Hepatocyte (in vitro differentiated cells): ENCODE results near the gene ITGAE. TPM values are rescaled to one million over a fixed set of nuclear protein-coding genes. Genes with fewer than 3 reads are reported as not detected.

Experiments
- DNase-seq: peaks from one replicate; pipeline ENCODE4 v3.0.0-alpha.2; 2016; ENCODE audit warnings: low spot score
- H2AFZ ChIP-seq: fragments of 200-600 bp; sonication (generic); 2 replicates; pipeline ENCODE4 v1.6.0; 2016; ENCODE audit warnings: antibody characterized with exemption, mild to moderate bottlenecking
- H3K27ac ChIP-seq: fragments of 200-600 bp; sonication (generic); 2 replicates; pipeline ENCODE4 v1.5.1; 2016; ENCODE audit warnings: mild to moderate bottlenecking
- H3K27me3 ChIP-seq: fragments of 200-600 bp; sonication (generic); 2 replicates; pipeline ENCODE4 v1.6.1; 2016
- H3K36me3 ChIP-seq: fragments of 200-600 bp; sonication (generic); replicated peaks from 2 replicates; pipeline ENCODE4 v1.5.1; 2016; ENCODE audit warnings: low read depth; ENCODE audit not compliant: insufficient read depth
- H3K4me1 ChIP-seq: fragments of 200-600 bp; sonication (generic); 2 replicates; pipeline ENCODE4 v1.5.1; 2016; ENCODE audit warnings: mild to moderate bottlenecking, moderate library complexity; ENCODE audit not compliant: insufficient read depth
- H3K4me2 ChIP-seq: fragments of 200-600 bp; sonication (generic); 2 replicates; pipeline ENCODE4 v1.6.0; 2016
- H3K4me3 ChIP-seq: fragments of 200-600 bp; sonication (generic); 2 replicates; pipeline ENCODE4 v1.5.1; 2016; ENCODE audit warnings: mild to moderate bottlenecking
- H3K79me2 ChIP-seq: fragments of 200-600 bp; sonication (generic); 2 replicates; pipeline ENCODE4 v1.6.0; 2017; ENCODE audit warnings: mild to moderate bottlenecking
- H3K9me2 ChIP-seq: fragments of 200-600 bp; sonication (generic); replicated peaks from 2 replicates; pipeline ENCODE4 v1.6.0; 2017; ENCODE audit warnings: mild to moderate bottlenecking; ENCODE audit not compliant: insufficient read depth
- H3K9me3 ChIP-seq: fragments of 200-600 bp; sonication (generic); 2 replicates; pipeline ENCODE4 v1.5.1; 2016; ENCODE audit warnings: low read depth, mild to moderate bottlenecking
- H4K20me1 ChIP-seq: fragments of 200-600 bp; sonication (generic); 2 replicates; pipeline ENCODE4 v1.6.0; 2016; ENCODE audit warnings: mild to moderate bottlenecking; ENCODE audit not compliant: insufficient read depth, poor library complexity, severe bottlenecking
- EZH2 ChIP-seq: fragments of 200-600 bp; sonication (generic); IDR thresholded peaks from 2 replicates; pipeline ENCODE4 v1.6.1; 2016; ENCODE audit warnings: antibody characterized with exemption, mild to moderate bottlenecking, borderline replicate concordance
- EZH2phosphoT487 ChIP-seq: fragments of 200-600 bp; sonication (generic); IDR thresholded peaks from one replicate; pipeline ENCODE4 v1.6.1; 2018; ENCODE audit warnings: antibody characterized with exemption, mild to moderate bottlenecking, low read depth, moderate library complexity; ENCODE audit not compliant: unreplicated experiment, severe bottlenecking
- WGBS: methylation state at CpG from one replicate; pipeline ENCODE4 v1.1.6; 2016; ENCODE audit warnings: low lambda C conversion rate; ENCODE audit errors: missing lambda C conversion rate; 5-methylcytosine and 5-hydroxymethylcytosine counted together
- polyA plus RNA-seq: library from polyadenylated mRNA; unstranded; fragments of >200 nt; fragmentation: Nextera tagmentation; extraction: Ambion mirVana; gene quantifications from 2 replicates; pipeline ENCODE4 v1.2.1, GENCODE V29; 2016
- total RNA-seq: library from RNA; depleted of rRNA; stranded (reverse); fragments of >200 nt; gene quantifications from 2 replicates; pipeline ENCODE4 v1.2.3, GENCODE V29; 2014
- TF ChIP-seq, protein P1 (sequence below): fragments of 200-600 bp; sonication (generic); IDR thresholded peaks from 2 replicates; pipeline ENCODE4 v1.5.1; 2016; ENCODE audit warnings: antibody characterized with exemption, mild to moderate bottlenecking; ENCODE audit not compliant: poor library complexity

The ITGAE gene
- total and polyA plus RNA-seq, 2 experiments from 2014 or later = 28.1 to 77.0 TPM

- no peak overlapping the region for H3K4me2 ChIP-seq
- peaks cover 5% of the 10 kb centered on the region for H3K4me1 ChIP-seq
- H4K20me1 ChIP-seq = no peaks in the 10 kb centered on the region
- H3K36me3 ChIP-seq = no peaks in the 10 kb centered on the region
- H3K4me3 ChIP-seq = no peak overlapping the region
- no peaks in the 10 kb centered on the region for H3K9me3 ChIP-seq
- no peaks in the 10 kb centered on the region for H3K79me2 ChIP-seq
- DNase-seq = no peak
- no peak overlapping the region for H2AFZ ChIP-seq
- H3K9me2 ChIP-seq = no peaks in the 10 kb centered on the region
- 64% methylated on average over 4 of the region's 4 CpGs for WGBS
- no peak overlapping the region for H3K27ac ChIP-seq
- H3K27me3 ChIP-seq = peaks cover 49% of the 10 kb centered on the region
- TF ChIP-seq EZH2phosphoT487 = no peak
- TF ChIP-seq, protein P1, sequence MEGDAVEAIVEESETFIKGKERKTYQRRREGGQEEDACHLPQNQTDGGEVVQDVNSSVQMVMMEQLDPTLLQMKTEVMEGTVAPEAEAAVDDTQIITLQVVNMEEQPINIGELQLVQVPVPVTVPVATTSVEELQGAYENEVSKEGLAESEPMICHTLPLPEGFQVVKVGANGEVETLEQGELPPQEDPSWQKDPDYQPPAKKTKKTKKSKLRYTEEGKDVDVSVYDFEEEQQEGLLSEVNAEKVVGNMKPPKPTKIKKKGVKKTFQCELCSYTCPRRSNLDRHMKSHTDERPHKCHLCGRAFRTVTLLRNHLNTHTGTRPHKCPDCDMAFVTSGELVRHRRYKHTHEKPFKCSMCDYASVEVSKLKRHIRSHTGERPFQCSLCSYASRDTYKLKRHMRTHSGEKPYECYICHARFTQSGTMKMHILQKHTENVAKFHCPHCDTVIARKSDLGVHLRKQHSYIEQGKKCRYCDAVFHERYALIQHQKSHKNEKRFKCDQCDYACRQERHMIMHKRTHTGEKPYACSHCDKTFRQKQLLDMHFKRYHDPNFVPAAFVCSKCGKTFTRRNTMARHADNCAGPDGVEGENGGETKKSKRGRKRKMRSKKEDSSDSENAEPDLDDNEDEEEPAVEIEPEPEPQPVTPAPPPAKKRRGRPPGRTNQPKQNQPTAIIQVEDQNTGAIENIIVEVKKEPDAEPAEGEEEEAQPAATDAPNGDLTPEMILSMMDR = no peak
- TF ChIP-seq EZH2 = no peak
These were observed 107.8 kb downstream of the ITGAE start for GRCh38 chr17:3693141-3693540.

GRCh38 chr17:3692346-3692745 lies 108.6 kb downstream of the ITGAE start:
- DNase-seq = no peak
- 88% methylated on average over 9 of the region's 9 CpGs for WGBS

GRCh38 chr17:3691617-3692067 lies 109.3 kb downstream of the ITGAE start:
- Histone ChIP-seq H3K9me3 (no peaks in the 10 kb centered on the region), H3K36me3 (no peaks in the 10 kb centered on the region), H3K4me3 (no peak overlapping the region), H2AFZ (no peak overlapping the region), H3K4me1 (peaks cover 5% of the 10 kb centered on the region), H3K27me3 (peaks cover 35% of the 10 kb centered on the region), H3K79me2 (no peaks in the 10 kb centered on the region), H3K9me2 (no peaks in the 10 kb centered on the region), H3K27ac (no peak overlapping the region), H3K4me2 (no peak overlapping the region), H4K20me1 (no peaks in the 10 kb centered on the region)
- WGBS = 87% methylated on average over 16 of the region's 16 CpGs
- no peak for DNase-seq
- TF ChIP-seq EZH2phosphoT487 (no peak), EZH2 (no peak)
- TF ChIP-seq, protein P1 = no peak

More at GRCh38 chr17:3692346-3692745, 108.6 kb downstream of the ITGAE start:
- Histone ChIP-seq H3K4me2 (no peak overlapping the region), H3K27me3 (peaks cover 41% of the 10 kb centered on the region), H3K4me3 (no peak overlapping the region), H3K36me3 (no peaks in the 10 kb centered on the region), H3K79me2 (no peaks in the 10 kb centered on the region), H2AFZ (no peak overlapping the region), H3K27ac (no peak overlapping the region), H4K20me1 (no peaks in the 10 kb centered on the region), H3K4me1 (peaks cover 5% of the 10 kb centered on the region), H3K9me3 (no peaks in the 10 kb centered on the region), H3K9me2 (no peaks in the 10 kb centered on the region)
- TF ChIP-seq EZH2 (no peak), EZH2phosphoT487 (no peak)
- TF ChIP-seq, protein P1 = no peak
